ENCODE data around the gene RCOR2.

Gene RCOR2

DNA sequence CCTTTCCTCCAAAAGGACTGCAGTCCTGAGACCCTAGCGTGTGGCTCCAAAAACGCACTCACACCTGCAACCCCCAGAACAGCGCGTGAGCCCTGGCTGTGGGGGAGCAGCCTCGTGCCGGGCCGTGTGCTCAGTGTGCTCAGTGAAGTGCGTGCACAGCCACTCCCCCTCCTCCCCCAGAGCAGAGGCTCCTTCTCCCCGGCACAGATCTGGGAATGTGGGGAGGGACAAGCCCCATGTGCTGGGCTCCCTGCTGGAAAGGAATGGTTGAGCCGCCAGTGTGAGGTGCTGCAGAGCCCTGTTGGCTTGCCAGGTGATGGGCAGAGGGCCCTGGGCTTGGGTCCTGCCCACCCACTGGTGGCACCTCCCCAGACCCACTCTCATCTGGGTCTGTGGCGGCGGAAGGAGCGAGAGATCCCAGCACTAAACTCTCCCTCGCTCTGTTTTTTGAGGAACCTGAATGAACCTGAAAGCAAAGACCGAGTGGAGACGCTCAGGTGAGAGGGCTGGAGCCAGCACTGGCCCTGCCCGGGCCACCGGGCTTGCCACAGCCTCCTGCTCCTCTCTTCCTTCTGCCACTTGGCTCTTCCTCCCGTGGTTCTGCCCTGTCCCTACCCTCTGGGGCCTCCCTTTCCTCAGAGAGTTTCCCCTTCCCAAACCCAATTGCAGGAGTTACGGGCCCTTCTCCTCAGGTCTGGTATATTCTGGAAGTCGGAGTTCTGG is 9.0 kb downstream of the RCOR2 start:
- in situ Hi-C loops (cut with MboI; ENCODE audit: low sequenced_read_pairs, unreplicated experiment): no loop called here
- no peak for DNase-seq (ENCODE audit: low spot score)
- TF ChIP-seq, protein P1, sequence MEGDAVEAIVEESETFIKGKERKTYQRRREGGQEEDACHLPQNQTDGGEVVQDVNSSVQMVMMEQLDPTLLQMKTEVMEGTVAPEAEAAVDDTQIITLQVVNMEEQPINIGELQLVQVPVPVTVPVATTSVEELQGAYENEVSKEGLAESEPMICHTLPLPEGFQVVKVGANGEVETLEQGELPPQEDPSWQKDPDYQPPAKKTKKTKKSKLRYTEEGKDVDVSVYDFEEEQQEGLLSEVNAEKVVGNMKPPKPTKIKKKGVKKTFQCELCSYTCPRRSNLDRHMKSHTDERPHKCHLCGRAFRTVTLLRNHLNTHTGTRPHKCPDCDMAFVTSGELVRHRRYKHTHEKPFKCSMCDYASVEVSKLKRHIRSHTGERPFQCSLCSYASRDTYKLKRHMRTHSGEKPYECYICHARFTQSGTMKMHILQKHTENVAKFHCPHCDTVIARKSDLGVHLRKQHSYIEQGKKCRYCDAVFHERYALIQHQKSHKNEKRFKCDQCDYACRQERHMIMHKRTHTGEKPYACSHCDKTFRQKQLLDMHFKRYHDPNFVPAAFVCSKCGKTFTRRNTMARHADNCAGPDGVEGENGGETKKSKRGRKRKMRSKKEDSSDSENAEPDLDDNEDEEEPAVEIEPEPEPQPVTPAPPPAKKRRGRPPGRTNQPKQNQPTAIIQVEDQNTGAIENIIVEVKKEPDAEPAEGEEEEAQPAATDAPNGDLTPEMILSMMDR (IDR thresholded peaks at IDR 0.05; ENCODE audit: borderline replicate concordance, control extremely low read depth, extremely low read depth, insufficient read depth, missing control alignments): no peak

DNA sequence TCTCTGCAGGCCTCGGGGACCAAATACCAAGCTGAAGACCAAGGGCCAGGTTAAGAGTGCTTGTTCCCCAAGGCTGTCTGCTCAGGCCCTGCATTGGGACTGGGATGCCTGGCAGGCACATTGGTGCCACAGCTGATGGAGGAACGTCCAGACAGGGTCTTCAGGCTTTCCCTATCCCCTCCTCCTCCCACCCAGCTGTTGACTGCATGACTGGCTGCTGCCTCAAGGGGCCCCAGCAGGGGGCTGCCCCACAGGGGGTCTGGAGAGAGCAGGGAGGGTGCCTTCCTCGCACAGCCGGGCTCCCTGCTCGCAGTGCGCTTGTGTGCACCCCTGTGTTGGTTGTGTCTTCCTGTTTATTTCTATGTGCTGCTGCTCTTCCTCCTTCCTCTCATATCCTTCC is 9.9 kb downstream of the RCOR2 start:
- no peak for DNase-seq (ENCODE audit: low spot score)
- in situ Hi-C loops (cut with MboI; ENCODE audit: low sequenced_read_pairs, unreplicated experiment): no loop called here

DNA sequence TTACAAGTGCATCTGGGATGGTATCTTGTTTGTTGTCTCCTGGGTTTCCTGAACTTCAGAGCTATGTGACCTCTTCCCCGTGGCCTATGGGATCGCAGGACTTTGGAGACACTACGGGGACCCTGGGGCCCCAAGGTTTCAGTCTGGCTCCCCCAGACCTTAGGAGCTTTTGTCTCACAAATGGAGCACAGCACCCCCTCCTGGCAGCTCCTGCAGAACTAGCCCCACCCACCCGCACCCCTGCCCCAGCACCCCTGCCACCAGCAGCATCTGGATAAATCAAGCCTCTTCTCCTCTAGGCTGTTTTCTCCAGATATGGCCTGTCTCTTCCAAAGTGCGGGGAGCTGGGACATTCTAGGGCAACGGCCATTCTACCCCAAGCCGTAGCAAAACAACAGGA is 10.4 kb downstream of the RCOR2 start:
- TF ChIP-seq, protein P1 (IDR thresholded peaks at IDR 0.05; ENCODE audit: borderline replicate concordance, control extremely low read depth, extremely low read depth, insufficient read depth, missing control alignments): no peak
- in situ Hi-C loops (cut with MboI; ENCODE audit: low sequenced_read_pairs, unreplicated experiment): no loop called here
- DNase-seq (ENCODE audit: low spot score): no peak

More for the DNA sequence above, 9.9 kb downstream of the RCOR2 start:
- TF ChIP-seq, protein P1 (IDR thresholded peaks at IDR 0.05; ENCODE audit: borderline replicate concordance, control extremely low read depth, extremely low read depth, insufficient read depth, missing control alignments): no peak

DNA sequence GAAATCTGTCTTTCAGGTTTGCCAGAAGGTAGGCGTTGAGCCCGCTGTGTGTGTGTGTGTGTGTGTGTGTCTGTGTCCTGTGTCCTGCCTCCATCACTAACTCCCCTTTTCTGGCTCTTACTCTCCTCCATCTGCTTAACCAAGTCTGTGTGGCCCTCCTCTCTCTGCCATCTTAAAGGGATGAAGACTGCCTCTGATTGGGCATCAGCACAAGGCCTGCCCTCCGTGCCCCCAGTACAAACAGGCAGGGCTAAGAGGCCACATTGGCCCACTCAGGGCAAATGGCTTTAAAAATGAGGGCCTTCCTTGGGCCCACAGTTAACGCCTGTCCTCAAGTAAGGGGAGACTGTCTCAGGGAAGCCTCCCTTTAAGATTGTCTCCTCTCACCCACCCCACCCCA is 10.9 kb downstream of the RCOR2 start:
- TF ChIP-seq, protein P1 (IDR thresholded peaks at IDR 0.05; ENCODE audit: borderline replicate concordance, control extremely low read depth, extremely low read depth, insufficient read depth, missing control alignments): no peak
- in situ Hi-C loops (cut with MboI; ENCODE audit: low sequenced_read_pairs, unreplicated experiment): no loop called here
- DNase-seq (ENCODE audit: low spot score): no peak

DNA sequence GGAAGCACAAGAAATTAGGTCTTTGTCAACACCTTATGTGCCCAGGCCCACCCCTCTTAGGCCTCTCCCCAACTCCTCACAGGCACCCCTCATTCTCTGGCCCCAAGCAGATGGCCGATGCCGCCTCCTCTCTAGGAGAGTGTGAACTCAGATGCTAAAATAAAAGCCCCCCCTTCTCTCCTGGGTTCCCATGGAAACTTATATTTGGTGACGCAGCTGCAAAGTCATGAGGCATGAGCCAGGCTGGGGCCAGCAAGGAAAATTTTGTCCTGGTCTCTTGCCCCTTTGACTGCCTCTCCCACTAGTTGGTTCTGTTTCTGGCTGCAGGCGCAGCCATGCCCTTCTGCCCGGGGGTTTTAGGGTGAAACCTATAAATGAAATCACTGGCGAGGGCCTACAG is 11.8 kb downstream of the RCOR2 start:
- in situ Hi-C loops (cut with MboI; ENCODE audit: low sequenced_read_pairs, unreplicated experiment): no loop called here
- TF ChIP-seq, protein P1 (IDR thresholded peaks at IDR 0.05; ENCODE audit: borderline replicate concordance, control extremely low read depth, extremely low read depth, insufficient read depth, missing control alignments): no peak
- DNase-seq (ENCODE audit: low spot score): no peak

DNA sequence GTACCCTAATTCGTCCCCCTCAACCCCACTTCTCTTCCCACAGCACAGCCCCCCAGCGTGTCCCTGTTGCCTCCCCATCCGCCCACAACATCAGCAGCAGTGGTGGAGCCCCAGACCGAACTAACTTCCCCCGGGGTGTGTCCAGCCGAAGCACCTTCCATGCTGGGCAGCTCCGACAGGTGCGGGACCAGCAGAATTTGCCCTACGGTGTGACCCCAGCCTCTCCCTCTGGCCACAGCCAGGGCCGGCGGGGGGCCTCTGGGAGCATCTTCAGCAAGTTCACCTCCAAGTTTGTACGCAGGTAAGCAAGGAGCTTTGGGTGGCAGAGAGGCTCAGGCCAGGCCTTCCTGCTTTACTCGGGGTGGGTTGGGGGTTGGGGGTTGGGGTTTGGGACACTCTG is 12.2 kb downstream of the RCOR2 start:
- no peak for DNase-seq (ENCODE audit: low spot score)
- in situ Hi-C loops (cut with MboI; ENCODE audit: low sequenced_read_pairs, unreplicated experiment): no loop called here
- TF ChIP-seq, protein P1 (IDR thresholded peaks at IDR 0.05; ENCODE audit: borderline replicate concordance, control extremely low read depth, extremely low read depth, insufficient read depth, missing control alignments): no peak
